CD4-positive, alpha-beta memory T cell (primary cell): Measurements from ENCODE around the gene GAS6. TPM values are rescaled to one million over a fixed set of nuclear protein-coding genes. Genes with fewer than 3 reads are reported as not detected.

Experiments used
- CTCF ChIA-PET: fragments of 350-600 bp; sonication (Branson Sonifier 250); formaldehyde crosslinking; loops from one replicate; lab custom pipeline; 2021; ENCODE audit warnings: inconsistent platforms; ENCODE audit not compliant: partially characterized antibody; lab: Charles Lee
- POLR2A ChIA-PET: fragments of 350-600 bp; sonication (Branson Sonifier 250); formaldehyde crosslinking; loops from one replicate; lab custom pipeline; 2021; ENCODE audit not compliant: partially characterized antibody; lab: Charles Lee
- DNase-seq, 5 donors: peaks; one replicate each; pipeline versions ENCODE4 v3.0.0 to v3.0.0-alpha.2; 2020 to 2022; ENCODE audit warnings: mixed read lengths in 1 of 5
- H3K27ac ChIP-seq: one replicate; pipeline ENCODE4 v1.7.0; 2013; ENCODE audit warnings: low read depth, low read length
- H3K27me3 ChIP-seq: 2 replicates; pipeline ENCODE4 v1.7.0; 2013; ENCODE audit warnings: mild to moderate bottlenecking, low read length, moderate library complexity; ENCODE audit not compliant: insufficient read depth
- H3K36me3 ChIP-seq: 2 replicates; pipeline ENCODE4 v1.7.0; 2013; ENCODE audit warnings: mild to moderate bottlenecking, low read length, moderate library complexity; ENCODE audit not compliant: insufficient read depth
- H3K4me1 ChIP-seq: 2 replicates; pipeline ENCODE4 v1.7.0; 2013; ENCODE audit warnings: mild to moderate bottlenecking, low read length, moderate library complexity; ENCODE audit not compliant: insufficient read depth
- H3K4me3 ChIP-seq, 2 donors: one replicate each; pipeline ENCODE4 v1.7.0; 2013; ENCODE audit warnings: low read length in 2 of 2, mild to moderate bottlenecking in 1 of 2
- H3K9me3 ChIP-seq, 2 donors: one replicate each; pipeline ENCODE4 v1.7.0; 2013; ENCODE audit warnings: low read length in 2 of 2, control low read depth in 1 of 2; ENCODE audit not compliant: control insufficient read depth in 1 of 2
- H3K27ac Mint-ChIP-seq, 7 donors: one replicate each; pipeline ENCODE4 v1.8.0; 2020 to 2021; ENCODE audit warnings: mixed read lengths in 7 of 7, mild to moderate bottlenecking in 6 of 7, inconsistent platforms in 3 of 7, moderate library complexity in 3 of 7
- H3K27me3 Mint-ChIP-seq, 2 donors: one replicate each; pipeline ENCODE4 v1.8.0; 2020 to 2021; ENCODE audit warnings: mixed read lengths in 2 of 2
- H3K36me3 Mint-ChIP-seq, 2 donors: one replicate each; pipeline ENCODE4 v1.8.0; 2020 to 2021; ENCODE audit warnings: mixed read lengths in 2 of 2, inconsistent platforms in 1 of 2, mild to moderate bottlenecking in 1 of 2
- H3K4me1 Mint-ChIP-seq, 4 donors: one replicate each; pipeline ENCODE4 v1.8.0; 2020 to 2021; ENCODE audit warnings: mixed read lengths in 4 of 4, mild to moderate bottlenecking in 1 of 4
- H3K4me3 Mint-ChIP-seq, 8 donors: one replicate each; pipeline ENCODE4 v1.8.0; 2020 to 2021; ENCODE audit warnings: mixed read lengths in 8 of 8, mild to moderate bottlenecking in 7 of 8, moderate library complexity in 6 of 8, inconsistent platforms in 3 of 8
- H3K9me3 Mint-ChIP-seq, 8 donors: one replicate each; pipeline ENCODE4 v1.8.0; 2020 to 2021; ENCODE audit warnings: mixed read lengths in 8 of 8, mild to moderate bottlenecking in 5 of 8, inconsistent platforms in 3 of 8, moderate library complexity in 1 of 8
- intact Hi-C: fragments of 100-400 bp; cut with micrococcal nuclease; formaldehyde crosslinking; loops from one replicate; pipeline ENCODE4 v1.15.1; 2023
- polyA plus RNA-seq, 2 donors: library from polyadenylated mRNA; unstranded; fragments of 300-500 nt; fragmentation: Illumina TruSeq; gene quantifications; one replicate each; pipeline ENCODE4 v1.2.3, GENCODE V29; 2021
- total RNA-seq, 2 experiments: library from RNA; stranded (reverse); gene quantifications; one replicate each; pipeline ENCODE4 v1.2.3, GENCODE V29; 2021

GAS6 gene
- total and polyA plus RNA-seq, 4 experiments from 2014 or later = 0.39 to 17.2 (median 8.8) TPM

DNA sequence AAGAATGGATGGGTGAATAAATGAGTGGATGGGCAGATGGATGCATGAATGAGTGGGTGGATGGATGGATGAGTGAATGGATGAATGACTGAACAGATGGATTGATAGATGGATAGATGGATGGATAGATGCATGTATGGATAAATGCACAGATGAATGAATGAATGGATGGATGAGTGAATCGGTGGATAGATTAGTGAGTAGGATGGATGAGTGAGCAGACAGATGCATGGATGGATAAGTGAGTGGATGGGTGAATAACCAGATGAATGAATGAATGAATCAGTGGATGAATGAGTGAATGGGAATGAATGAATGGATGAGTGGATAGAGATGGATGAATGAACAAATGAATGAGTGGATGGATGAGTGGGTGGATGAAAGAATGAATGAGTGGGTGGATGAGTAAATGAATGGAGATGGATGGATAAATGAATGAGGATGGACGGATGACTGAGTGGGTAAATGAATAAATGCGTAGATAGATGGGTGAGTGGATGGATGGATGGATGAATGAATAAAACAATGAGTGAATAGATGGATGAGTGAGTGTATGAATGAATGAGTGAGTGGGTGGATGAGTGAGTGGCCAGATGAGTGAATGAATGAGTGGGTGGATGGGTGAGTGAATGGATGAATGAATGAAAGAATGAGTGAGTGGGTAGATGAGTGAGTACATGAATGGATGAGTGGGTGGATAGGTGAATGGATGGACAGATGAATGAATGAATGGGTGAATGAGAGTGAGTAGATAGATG, 13.0 kb downstream of the GAS6 start:
- H3K27ac Mint-ChIP-seq = no peak overlapping the region
- intact Hi-C loops = no loop called here
- no peak overlapping the region for H3K4me3 Mint-ChIP-seq
- Histone ChIP-seq H3K36me3 (no peaks in the 10 kb centered on the region), H3K4me1 (peaks cover 28% of the 10 kb centered on the region), H3K27ac (no peak overlapping the region), H3K9me3 (no peaks in the 10 kb centered on the region), H3K4me3 (no peak overlapping the region), H3K27me3 (no peaks in the 10 kb centered on the region)
- no peaks in the 10 kb centered on the region for H3K36me3 Mint-ChIP-seq
- peaks cover 16 to 39% (median 26%) of the 10 kb centered on the region in 4 donors for H3K4me1 Mint-ChIP-seq
- ChIA-PET POLR2A (interaction anchor here (1.3 kb wide), 1 partner anchor 11 kb away, joined by 3 read pairs; no protein-coding TSS in a partner anchor), CTCF (no interaction called here)
- H3K27me3 Mint-ChIP-seq = peaks cover 0 to 3% of the 10 kb centered on the region in 2 donors
- peaks cover 0 to 2% (median 0%) of the 10 kb centered on the region in 8 donors for H3K9me3 Mint-ChIP-seq
- no peak for DNase-seq

DNA sequence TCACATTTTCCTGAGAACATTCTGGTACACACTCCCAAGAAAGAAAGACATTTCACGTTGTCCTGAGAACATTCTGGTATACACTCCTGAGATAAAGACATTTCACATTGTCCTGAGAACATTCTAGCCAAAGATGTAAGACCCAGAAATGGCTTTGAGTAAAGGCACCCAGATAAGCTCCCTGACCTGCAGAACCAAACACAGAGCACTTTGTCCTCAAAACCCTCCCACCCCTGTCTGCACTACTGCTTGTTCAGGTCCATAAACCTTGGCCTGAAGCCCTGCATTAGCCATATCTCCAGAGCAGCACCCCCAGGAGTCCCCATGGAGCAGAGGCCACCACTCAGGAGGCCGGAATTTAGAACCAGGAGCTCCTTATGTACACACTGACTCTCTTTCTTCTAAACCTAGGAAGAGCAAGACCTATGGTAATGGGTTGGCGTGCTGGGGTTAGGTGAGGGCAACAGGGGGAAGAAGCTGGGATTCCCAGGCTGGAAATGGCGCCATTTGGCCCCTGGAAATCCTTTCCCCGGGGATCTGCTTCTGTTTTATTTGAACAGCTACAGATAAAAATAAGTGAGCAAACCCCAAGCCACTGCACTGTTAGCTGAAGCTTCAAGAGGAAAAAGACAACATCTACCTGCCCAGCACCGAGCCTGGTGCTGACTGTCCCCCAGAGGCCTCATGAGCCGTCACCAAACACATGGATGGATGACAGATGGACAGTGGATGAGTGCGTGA, 13.7 kb downstream of the GAS6 start:
- POLR2A ChIA-PET = interaction anchor here (1.3 kb wide), 1 partner anchor 10 kb away, joined by 3 read pairs; no protein-coding TSS in a partner anchor
- CTCF ChIA-PET = no interaction called here

DNA sequence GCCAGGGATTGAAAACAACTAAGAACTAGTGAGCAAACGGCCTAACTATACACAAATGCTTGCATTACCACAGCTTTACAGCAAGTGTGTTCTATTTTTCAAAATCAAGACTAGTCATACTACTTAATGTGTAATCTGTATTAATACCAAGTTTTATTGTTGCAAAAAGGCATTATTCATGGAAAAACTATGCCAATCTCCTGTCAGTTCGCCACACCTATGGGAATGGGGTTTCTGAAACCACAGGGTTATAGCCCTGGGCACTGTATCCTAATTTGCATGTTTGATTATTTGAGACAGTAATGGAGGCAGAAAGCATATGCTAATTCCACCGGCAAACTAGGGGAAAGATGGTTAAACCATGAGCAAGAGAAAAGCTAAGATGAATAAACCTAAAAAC, 14.3 kb downstream of the GAS6 start:
- Histone ChIP-seq H3K9me3 (no peaks in the 10 kb centered on the region), H3K4me3 (no peak overlapping the region), H3K27me3 (no peaks in the 10 kb centered on the region), H3K36me3 (no peaks in the 10 kb centered on the region), H3K4me1 (peaks cover 36% of the 10 kb centered on the region), H3K27ac (no peak overlapping the region)
- Mint-ChIP-seq H3K27me3 (peaks cover 0 to under 1% of the 10 kb centered on the region in 2 donors), H3K36me3 (no peaks in the 10 kb centered on the region), H3K4me3 (no peak overlapping the region), H3K9me3 (peaks cover 0 to 2% (median 0%) of the 10 kb centered on the region in 8 donors), H3K27ac (no peak overlapping the region), H3K4me1 (peaks cover 19 to 46% (median 31%) of the 10 kb centered on the region in 4 donors)
- intact Hi-C loops = no loop called here
- ChIA-PET POLR2A (interaction anchor here (1.3 kb wide), 1 partner anchor 10 kb away, joined by 3 read pairs; no protein-coding TSS in a partner anchor), CTCF (no interaction called here)
- no peak for DNase-seq

More for the DNA sequence above, 13.7 kb downstream of the GAS6 start:
- Mint-ChIP-seq H3K9me3 (peaks cover 0 to 2% (median 0%) of the 10 kb centered on the region in 8 donors), H3K27me3 (peaks cover 0 to 3% of the 10 kb centered on the region in 2 donors), H3K4me1 (peaks cover 20 to 46% (median 32%) of the 10 kb centered on the region in 4 donors), H3K27ac (no peak overlapping the region), H3K36me3 (no peaks in the 10 kb centered on the region), H3K4me3 (no peak overlapping the region)
- no peak for DNase-seq
- Histone ChIP-seq H3K4me1 (peaks cover 35% of the 10 kb centered on the region), H3K36me3 (no peaks in the 10 kb centered on the region), H3K27me3 (no peaks in the 10 kb centered on the region), H3K27ac (no peak overlapping the region), H3K4me3 (no peak overlapping the region), H3K9me3 (no peaks in the 10 kb centered on the region)
- intact Hi-C loops = no loop called here

DNA sequence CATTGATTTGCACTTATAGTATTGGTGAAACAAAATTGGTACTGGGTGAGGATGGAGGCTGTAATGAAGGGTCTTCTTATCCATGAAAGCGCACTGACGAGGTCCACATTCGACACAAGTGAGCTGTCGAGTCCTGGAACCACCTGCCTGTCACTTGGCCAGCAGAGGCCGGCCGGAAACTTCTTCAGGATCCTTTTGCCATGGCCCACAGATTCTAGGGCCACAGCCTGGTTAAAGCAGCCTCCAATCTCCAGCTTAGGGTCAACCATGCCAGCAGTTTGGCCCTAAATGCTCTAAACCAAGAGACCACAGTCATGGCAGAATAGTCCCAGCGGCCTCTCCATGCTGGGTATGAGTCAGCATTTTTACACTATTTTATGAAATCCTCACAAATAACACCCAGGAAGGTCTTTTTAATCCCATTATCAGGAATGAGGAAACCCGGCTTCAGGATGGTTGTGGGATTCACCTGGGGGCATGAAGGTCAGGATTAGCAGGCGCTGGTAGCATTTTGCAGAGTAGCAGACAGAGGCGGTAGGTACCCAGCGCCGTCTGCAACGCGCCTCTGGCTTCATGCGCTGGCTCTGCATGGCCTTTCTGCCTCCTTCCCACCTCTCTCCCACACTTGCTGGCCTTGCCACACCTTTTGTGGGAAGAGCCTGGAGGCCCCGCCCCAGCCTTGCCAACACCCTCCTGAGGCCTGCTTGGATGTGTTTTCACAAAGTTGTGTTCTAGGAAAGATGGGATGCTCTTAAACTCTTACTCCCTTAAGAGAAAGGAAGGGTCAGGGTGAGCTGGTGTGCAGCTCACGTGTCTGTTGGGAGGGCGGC, 15.2 kb downstream of the GAS6 start:
- H3K4me3 ChIP-seq = no peak overlapping the region
- Mint-ChIP-seq H3K9me3 (peaks cover 0 to 2% (median 0%) of the 10 kb centered on the region in 8 donors), H3K4me1 (peaks cover 19 to 46% (median 31%) of the 10 kb centered on the region in 4 donors), H3K4me3 (no peak overlapping the region), H3K27ac (peak overlapping the region in 1 of 7 donors; percentile 13), H3K36me3 (no peaks in the 10 kb centered on the region), H3K27me3 (no peaks in the 10 kb centered on the region)
- intact Hi-C loops = no loop called here
- POLR2A ChIA-PET = no interaction called here
- DNase-seq = no peak
- H3K27ac ChIP-seq = no peak overlapping the region
- H3K9me3 ChIP-seq = no peaks in the 10 kb centered on the region
- peaks cover 35% of the 10 kb centered on the region for H3K4me1 ChIP-seq
- no peaks in the 10 kb centered on the region for H3K36me3 ChIP-seq
- no peaks in the 10 kb centered on the region for H3K27me3 ChIP-seq
- CTCF ChIA-PET = no interaction called here

DNA sequence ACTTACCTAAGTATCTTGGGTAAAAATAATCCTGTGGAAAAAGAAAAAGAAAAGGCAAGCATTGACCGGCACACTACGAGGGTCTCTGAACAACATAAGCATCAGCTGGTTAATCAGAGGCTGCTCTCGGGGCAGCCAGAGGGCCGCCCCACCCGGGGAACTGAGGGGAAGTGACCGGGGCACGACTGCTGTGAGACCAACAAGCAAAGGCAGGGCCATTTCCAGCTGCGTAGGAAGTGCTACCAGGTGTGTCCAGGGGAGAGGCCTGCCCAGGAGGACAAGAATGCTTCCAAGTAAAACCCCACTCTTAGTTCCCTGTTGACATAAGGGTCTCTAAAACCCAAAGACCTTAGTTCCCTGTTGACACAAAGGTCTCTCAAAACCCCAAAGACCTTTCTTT, 15.9 kb downstream of the GAS6 start:
- ChIA-PET CTCF (no interaction called here), POLR2A (no interaction called here)
- H3K9me3 ChIP-seq = no peaks in the 10 kb centered on the region
- peaks cover 35% of the 10 kb centered on the region for H3K4me1 ChIP-seq
- DNase-seq = no peak
- Mint-ChIP-seq H3K9me3 (peaks cover 0 to 2% (median 0%) of the 10 kb centered on the region in 8 donors), H3K36me3 (no peaks in the 10 kb centered on the region), H3K4me3 (no peak overlapping the region), H3K27ac (no peak overlapping the region), H3K4me1 (peaks cover 19 to 50% (median 31%) of the 10 kb centered on the region in 4 donors), H3K27me3 (no peaks in the 10 kb centered on the region)
- H3K27me3 ChIP-seq = no peaks in the 10 kb centered on the region
- no peak overlapping the region for H3K4me3 ChIP-seq
- H3K27ac ChIP-seq = no peak overlapping the region
- H3K36me3 ChIP-seq = no peaks in the 10 kb centered on the region
- intact Hi-C loops = no loop called here

DNA sequence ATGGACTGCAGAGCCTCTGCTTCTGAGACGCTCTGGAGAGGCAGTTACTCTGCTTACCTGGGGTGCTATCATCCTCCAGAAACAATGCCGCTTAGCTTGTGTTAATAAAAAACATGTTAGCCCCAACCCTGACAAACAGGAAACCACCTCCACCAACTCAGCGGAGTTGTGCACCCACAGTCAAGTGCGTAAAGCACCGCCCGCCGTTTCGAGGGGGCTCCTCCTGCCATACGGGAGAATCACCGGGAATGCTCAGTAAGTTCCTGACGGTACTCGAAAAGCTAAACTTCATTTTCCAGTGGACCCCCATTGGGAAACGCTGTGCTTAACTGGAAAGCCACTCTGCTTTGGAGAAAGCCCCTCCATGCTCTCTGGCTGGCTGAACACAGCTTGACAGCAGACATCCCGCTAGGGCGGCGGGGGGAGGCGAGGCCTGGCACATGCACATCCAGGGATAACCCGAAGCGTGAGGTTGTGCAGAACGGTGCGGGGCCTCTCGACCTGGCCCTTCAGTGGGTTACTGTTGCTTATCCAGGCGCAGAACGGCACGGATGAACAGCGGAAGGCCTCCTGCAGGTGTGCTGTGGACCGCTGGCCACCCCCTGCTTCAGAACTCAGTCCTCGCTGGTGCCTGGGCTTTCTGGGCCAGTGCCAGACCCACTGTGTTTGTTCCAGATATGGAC, 17.1 kb downstream of the GAS6 start:
- Histone ChIP-seq H3K36me3 (no peaks in the 10 kb centered on the region), H3K9me3 (no peaks in the 10 kb centered on the region), H3K4me3 (peak overlapping the region; percentile 5 to 11), H3K4me1 (peaks cover 42% of the 10 kb centered on the region), H3K27ac (no peak overlapping the region), H3K27me3 (no peaks in the 10 kb centered on the region)
- Mint-ChIP-seq H3K9me3 (peaks cover 0 to 5% (median 1%) of the 10 kb centered on the region in 8 donors), H3K27me3 (no peaks in the 10 kb centered on the region), H3K27ac (peak overlapping the region in 6 of 7 donors; percentile 36 to 87 (median 60)), H3K36me3 (no peaks in the 10 kb centered on the region), H3K4me1 (peaks cover 22 to 62% (median 35%) of the 10 kb centered on the region in 4 donors), H3K4me3 (peak overlapping the region; percentile 67 to 87 (median 79))
- ChIA-PET CTCF (no interaction called here), POLR2A (interaction anchor here (0.6 to 2.6 kb wide), 10 partner anchors 8 to 413 kb away, joined by 3 to 14 read pairs (median 3); no protein-coding TSS in a partner anchor)
- DNase-seq = peak in 4 of 5 donors; percentile 42 to 57 (median 48)
- intact Hi-C loops = loop anchor here (2.0 kb wide), 2 partner anchors 16 to 30 kb away; no protein-coding TSS in a partner anchor
